Activated T-helper 17 cell treated with anti-CD3 and anti-CD28 coated beads, Interleukin-2, amount 50 U/mL, for 72 hours (primary cell): Measurements from ENCODE around the gene ATP1A1. TPM values are rescaled to one million over a fixed set of nuclear protein-coding genes. Genes with fewer than 3 reads are reported as not detected.
A peak's percentile ranks its signal among the peaks of the same experiment; 100 is the strongest.

Source experiments
- ATAC-seq: fragments of 150-1000 bp; cut with Tn5 transposase; replicated peaks from 2 replicates; pipeline ENCODE4 v1.10.0; 2021; ENCODE audit warnings: mild to moderate bottlenecking, moderate library complexity
- H3K27ac Mint-ChIP-seq: one replicate; pipeline ENCODE4 v1.8.0; 2022; ENCODE audit warnings: mixed read lengths
- H3K27me3 Mint-ChIP-seq: one replicate; pipeline ENCODE4 v1.8.0; 2022; ENCODE audit warnings: mixed read lengths
- H3K36me3 Mint-ChIP-seq: one replicate; pipeline ENCODE4 v1.8.0; 2022; ENCODE audit warnings: low read depth, mild to moderate bottlenecking, mixed read lengths
- H3K4me1 Mint-ChIP-seq: one replicate; pipeline ENCODE4 v1.8.0; 2022; ENCODE audit warnings: mixed read lengths
- H3K4me3 Mint-ChIP-seq: one replicate; pipeline ENCODE4 v1.8.0; 2022; ENCODE audit warnings: mild to moderate bottlenecking, mixed read lengths
- H3K9me3 Mint-ChIP-seq: one replicate; pipeline ENCODE4 v1.8.0; 2022; ENCODE audit warnings: mixed read lengths
- total RNA-seq, 2 donors: library from RNA; stranded (reverse); gene quantifications; one replicate each; pipeline ENCODE4 v1.2.3, GENCODE V29; 2022

ATP1A1 gene
- total RNA-seq, 2 donors from 2014 or later: 206 to 244 TPM

- no peak for ATAC-seq
- H3K4me1 Mint-ChIP-seq: no peaks in the 10 kb centered on the region
- H3K4me3 Mint-ChIP-seq: no peak overlapping the region
- H3K9me3 Mint-ChIP-seq: no peaks in the 10 kb centered on the region
- H3K36me3 Mint-ChIP-seq: no peaks in the 10 kb centered on the region
- H3K27me3 Mint-ChIP-seq: no peaks in the 10 kb centered on the region
- H3K27ac Mint-ChIP-seq: no peak overlapping the region
These were observed 38.0 kb upstream of the ATP1A1 start for GRCh38 chr1:116334868-116335635.

- H3K4me3 Mint-ChIP-seq: no peak overlapping the region
- no peaks in the 10 kb centered on the region for H3K4me1 Mint-ChIP-seq
- ATAC-seq: no peak
- no peak overlapping the region for H3K27ac Mint-ChIP-seq
- no peaks in the 10 kb centered on the region for H3K36me3 Mint-ChIP-seq
- no peaks in the 10 kb centered on the region for H3K27me3 Mint-ChIP-seq
- no peaks in the 10 kb centered on the region for H3K9me3 Mint-ChIP-seq
These were observed 37.0 kb upstream of the ATP1A1 start for GRCh38 chr1:116335850-116336624.

GRCh38 chr1:116337398-116337797 is 35.6 kb upstream of the ATP1A1 start:
- Mint-ChIP-seq H3K4me1 (no peaks in the 10 kb centered on the region), H3K27ac (no peak overlapping the region), H3K9me3 (no peaks in the 10 kb centered on the region), H3K27me3 (no peaks in the 10 kb centered on the region), H3K36me3 (no peaks in the 10 kb centered on the region), H3K4me3 (no peak overlapping the region)
- no peak for ATAC-seq

- no peak overlapping the region for H3K27ac Mint-ChIP-seq
These were observed 34.6 kb upstream of the ATP1A1 start for GRCh38 chr1:116338400-116338799.

DNA sequence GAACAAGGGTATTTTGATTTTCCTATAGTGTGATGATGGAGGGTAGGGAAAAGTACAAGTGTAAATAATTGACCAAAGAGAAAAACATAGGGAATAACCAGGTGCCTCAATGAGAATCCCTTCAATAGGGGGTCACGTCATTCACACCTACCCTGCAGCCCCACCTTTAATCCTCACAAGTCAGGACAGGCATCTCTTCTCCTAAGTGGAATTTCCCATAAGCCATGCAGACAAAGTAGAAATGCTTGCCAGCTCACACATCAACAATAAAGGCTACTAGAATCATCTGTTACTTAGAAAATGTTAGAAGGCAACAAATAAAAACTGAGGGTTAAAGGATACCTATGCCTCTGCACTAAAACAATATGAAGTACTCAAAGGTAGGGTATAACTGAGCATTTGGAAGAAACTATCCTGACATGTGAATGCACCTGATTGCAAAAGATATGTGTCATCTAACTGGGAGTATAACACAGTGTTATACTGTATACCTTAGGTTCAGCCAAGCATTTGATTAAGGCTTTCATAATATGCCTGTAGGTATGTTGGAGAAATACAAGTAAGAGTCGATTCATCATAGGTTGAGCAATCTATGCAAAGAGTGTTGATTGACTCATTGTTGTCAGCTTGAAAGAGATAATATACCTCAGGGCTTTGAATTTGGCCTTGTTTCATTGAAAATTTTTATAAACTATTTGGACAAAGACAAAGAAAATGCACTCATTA is 32.4 kb upstream of the ATP1A1 start:
- no peaks in the 10 kb centered on the region for H3K36me3 Mint-ChIP-seq
- no peak overlapping the region for H3K27ac Mint-ChIP-seq
- peaks cover 9% of the 10 kb centered on the region for H3K4me1 Mint-ChIP-seq
- no peaks in the 10 kb centered on the region for H3K27me3 Mint-ChIP-seq
- peak; percentile 53 for ATAC-seq
- no peak overlapping the region for H3K4me3 Mint-ChIP-seq
- no peaks in the 10 kb centered on the region for H3K9me3 Mint-ChIP-seq

More at GRCh38 chr1:116338400-116338799, 34.6 kb upstream of the ATP1A1 start:
- ATAC-seq: no peak
- no peaks in the 10 kb centered on the region for H3K36me3 Mint-ChIP-seq
- H3K4me3 Mint-ChIP-seq: no peak overlapping the region
- H3K4me1 Mint-ChIP-seq: no peaks in the 10 kb centered on the region
- H3K9me3 Mint-ChIP-seq: no peaks in the 10 kb centered on the region
- no peaks in the 10 kb centered on the region for H3K27me3 Mint-ChIP-seq

DNA sequence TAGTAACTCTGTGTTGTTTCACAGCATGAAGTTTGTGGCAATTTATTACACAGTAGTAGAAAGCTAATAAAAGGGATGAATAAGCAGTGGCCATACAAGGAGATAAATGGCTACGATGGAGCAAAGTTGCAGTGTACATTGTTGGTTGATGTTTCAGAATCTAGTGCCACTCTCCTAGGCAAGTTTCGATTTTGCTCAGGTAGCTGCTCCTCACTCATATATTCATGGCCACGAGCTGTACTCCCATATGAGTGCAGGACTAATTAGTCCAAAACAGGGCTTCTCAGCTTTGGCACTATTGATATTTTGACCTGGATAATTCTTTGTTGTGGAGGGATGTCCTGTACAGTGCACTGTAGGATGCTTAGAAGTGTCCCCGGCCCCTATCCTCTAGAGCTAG is 30.0 kb upstream of the ATP1A1 start:
- Mint-ChIP-seq H3K36me3 (no peaks in the 10 kb centered on the region), H3K4me1 (peaks cover 23% of the 10 kb centered on the region), H3K9me3 (no peaks in the 10 kb centered on the region), H3K27me3 (no peaks in the 10 kb centered on the region), H3K27ac (no peak overlapping the region), H3K4me3 (no peak overlapping the region)
- peak; percentile 51 for ATAC-seq

- H3K27ac Mint-ChIP-seq: no peak overlapping the region
- H3K27me3 Mint-ChIP-seq: no peaks in the 10 kb centered on the region
- H3K9me3 Mint-ChIP-seq: peaks cover 3% of the 10 kb centered on the region
- peaks cover 28% of the 10 kb centered on the region for H3K4me1 Mint-ChIP-seq
- H3K4me3 Mint-ChIP-seq: no peak overlapping the region
- H3K36me3 Mint-ChIP-seq: no peaks in the 10 kb centered on the region
- no peak for ATAC-seq
These were observed 28.0 kb upstream of the ATP1A1 start for GRCh38 chr1:116345011-116345410.

- ATAC-seq: peak; percentile 40
- H3K27ac Mint-ChIP-seq: peak overlapping the region; percentile 68
- H3K36me3 Mint-ChIP-seq: no peaks in the 10 kb centered on the region
- H3K9me3 Mint-ChIP-seq: peaks cover 3% of the 10 kb centered on the region
- H3K27me3 Mint-ChIP-seq: no peaks in the 10 kb centered on the region
- H3K4me3 Mint-ChIP-seq: peak overlapping the region; percentile 6
- peaks cover 28% of the 10 kb centered on the region for H3K4me1 Mint-ChIP-seq
These were observed 27.2 kb upstream of the ATP1A1 start for GRCh38 chr1:116345843-116346242.

DNA sequence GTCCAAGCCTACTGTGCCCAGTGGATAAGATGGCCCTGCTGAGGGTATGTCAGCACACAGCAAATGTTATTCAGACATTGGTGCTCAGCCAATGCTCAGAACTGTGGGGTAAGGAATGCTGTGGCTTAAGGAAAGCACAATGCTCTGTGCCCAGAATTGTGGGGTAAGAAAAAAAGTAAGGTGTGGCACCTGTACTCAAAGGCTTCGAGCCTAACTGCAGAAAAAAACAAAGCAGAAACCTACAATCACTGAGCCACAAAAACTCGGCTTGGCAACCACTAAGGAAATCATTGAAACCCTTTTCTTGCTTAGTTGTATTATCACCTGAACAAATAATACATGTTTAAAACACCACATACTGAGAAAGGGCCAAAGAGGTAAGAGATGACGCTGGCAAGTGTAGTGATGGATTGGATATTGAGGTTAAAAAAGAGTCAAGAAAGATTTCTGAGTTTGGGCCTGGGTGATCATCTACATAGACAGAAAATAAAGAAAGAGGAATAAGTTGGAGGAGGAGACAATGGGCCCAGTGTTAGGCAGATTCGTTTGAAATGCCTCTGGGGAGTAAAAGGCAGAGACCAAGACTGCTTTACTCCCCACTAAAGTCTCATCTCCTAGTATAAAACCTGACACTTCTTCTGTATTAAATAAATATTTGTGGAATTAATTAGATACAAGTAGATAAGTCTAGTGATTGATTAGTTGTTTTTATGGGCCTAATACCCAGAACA is 25.9 kb upstream of the ATP1A1 start:
- Mint-ChIP-seq H3K27ac (peak overlapping the region; percentile 36), H3K4me1 (peaks cover 33% of the 10 kb centered on the region), H3K27me3 (no peaks in the 10 kb centered on the region), H3K36me3 (no peaks in the 10 kb centered on the region), H3K9me3 (peaks cover 3% of the 10 kb centered on the region), H3K4me3 (peak overlapping the region; percentile 23)
- no peak for ATAC-seq

DNA sequence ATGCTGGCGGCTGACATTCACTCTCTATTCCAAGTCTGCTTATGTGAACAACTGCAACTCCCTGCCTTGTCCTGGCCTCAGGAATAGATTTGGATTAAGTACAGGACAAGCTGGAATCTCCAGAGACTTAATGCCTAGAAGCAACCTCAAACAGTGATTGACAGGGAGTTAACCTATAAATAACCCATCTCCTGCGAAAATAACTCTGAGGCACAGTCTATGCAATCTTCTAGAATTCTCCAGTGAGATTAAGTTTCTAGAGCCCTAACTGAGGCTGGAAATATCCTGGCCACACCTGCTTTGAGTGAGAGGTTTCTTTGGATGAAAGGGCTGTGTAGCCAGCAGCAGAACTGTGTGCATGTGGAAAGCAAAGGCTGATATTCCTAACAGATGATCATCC is 25.3 kb upstream of the ATP1A1 start:
- Mint-ChIP-seq H3K4me3 (peak overlapping the region; percentile 23), H3K27ac (peak overlapping the region; percentile 36), H3K36me3 (no peaks in the 10 kb centered on the region), H3K4me1 (peaks cover 38% of the 10 kb centered on the region), H3K9me3 (peaks cover 3% of the 10 kb centered on the region), H3K27me3 (no peaks in the 10 kb centered on the region)
- ATAC-seq: no peak

DNA sequence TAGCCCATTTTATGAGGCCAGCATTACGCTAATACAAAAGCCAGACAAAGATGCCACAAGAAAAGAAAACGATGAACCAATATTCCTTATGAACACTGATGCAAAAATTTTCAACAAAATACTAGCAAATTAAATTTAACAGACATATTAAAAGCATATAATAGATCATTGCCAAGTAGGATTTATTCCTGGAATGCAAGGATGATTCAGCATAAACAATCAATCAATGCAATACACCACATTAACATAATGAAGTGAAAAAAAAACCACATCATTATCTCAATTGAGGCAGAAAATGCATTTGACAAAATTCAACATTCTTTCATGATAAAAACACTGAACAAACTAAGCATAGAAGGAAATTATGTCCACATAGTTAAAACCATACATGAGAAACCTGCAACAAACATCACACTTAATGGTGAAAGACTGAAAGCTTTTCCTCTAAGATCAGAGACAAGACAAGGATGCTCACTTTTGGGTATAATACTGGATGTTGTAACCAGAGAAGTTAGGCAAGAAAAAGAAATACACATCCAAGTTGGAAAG is 22.9 kb upstream of the ATP1A1 start:
- peaks cover 3% of the 10 kb centered on the region for H3K9me3 Mint-ChIP-seq
- no peaks in the 10 kb centered on the region for H3K27me3 Mint-ChIP-seq
- no peak overlapping the region for H3K27ac Mint-ChIP-seq
- no peak for ATAC-seq
- no peaks in the 10 kb centered on the region for H3K36me3 Mint-ChIP-seq
- H3K4me1 Mint-ChIP-seq: peaks cover 34% of the 10 kb centered on the region
- no peak overlapping the region for H3K4me3 Mint-ChIP-seq

DNA sequence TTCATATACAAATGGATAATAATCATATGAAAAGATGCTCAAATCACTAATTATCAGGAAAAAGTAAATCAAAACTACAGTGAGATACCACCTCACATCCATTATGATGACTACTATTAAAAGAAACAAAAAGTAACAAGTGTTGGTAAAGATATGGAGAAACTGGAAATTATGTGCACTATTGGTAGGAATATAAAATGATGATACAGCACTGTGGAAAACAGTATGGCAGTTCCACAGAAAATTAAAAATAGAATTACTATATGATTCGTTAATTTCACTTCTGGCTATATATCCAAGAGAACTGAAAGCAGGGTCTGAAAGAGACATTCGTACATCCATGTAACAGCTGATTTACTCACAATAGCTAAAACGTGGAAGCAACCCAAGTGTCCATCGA is 21.1 kb upstream of the ATP1A1 start:
- Mint-ChIP-seq H3K27me3 (no peaks in the 10 kb centered on the region), H3K36me3 (no peaks in the 10 kb centered on the region), H3K4me1 (peaks cover 25% of the 10 kb centered on the region), H3K4me3 (peak overlapping the region; percentile 65), H3K27ac (peak overlapping the region; percentile 75), H3K9me3 (peaks cover 3% of the 10 kb centered on the region)
- no peak for ATAC-seq

DNA sequence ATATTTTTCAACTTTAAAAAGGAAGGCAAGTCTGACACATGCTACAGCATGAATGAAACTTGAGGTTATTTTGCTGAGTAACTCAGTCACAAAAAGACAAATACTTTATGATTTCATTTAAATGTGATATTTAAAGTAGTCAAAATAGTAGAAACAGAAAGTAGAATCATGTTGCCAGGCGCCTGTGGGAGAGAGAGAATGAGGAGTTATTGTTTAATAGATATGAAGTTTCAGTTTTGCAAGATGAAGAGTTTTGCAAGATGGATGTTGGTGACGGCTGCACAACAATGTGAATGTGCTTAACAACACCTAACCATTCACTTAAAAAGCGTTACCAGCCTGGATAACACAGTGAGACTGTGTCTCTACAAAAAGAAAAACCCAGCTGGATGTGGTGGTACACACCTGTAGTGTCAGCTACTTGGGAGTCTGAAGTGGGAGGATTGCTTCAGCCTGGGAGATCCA is 20.7 kb upstream of the ATP1A1 start:
- Mint-ChIP-seq H3K36me3 (no peaks in the 10 kb centered on the region), H3K27me3 (no peaks in the 10 kb centered on the region), H3K9me3 (peaks cover 3% of the 10 kb centered on the region), H3K4me1 (peaks cover 23% of the 10 kb centered on the region), H3K4me3 (peak overlapping the region; percentile 65), H3K27ac (peak overlapping the region; percentile 75)
- ATAC-seq: peak; percentile 85

- no peaks in the 10 kb centered on the region for H3K27me3 Mint-ChIP-seq
- no peak overlapping the region for H3K4me3 Mint-ChIP-seq
- peaks cover 22% of the 10 kb centered on the region for H3K4me1 Mint-ChIP-seq
- H3K36me3 Mint-ChIP-seq: no peaks in the 10 kb centered on the region
- H3K27ac Mint-ChIP-seq: no peak overlapping the region
- no peak for ATAC-seq
- peaks cover 3% of the 10 kb centered on the region for H3K9me3 Mint-ChIP-seq
These were observed 19.9 kb upstream of the ATP1A1 start for GRCh38 chr1:116353155-116353554.
